Vagina (tissue), 2 donors: ENCODE measurements around the gene ATP6V0B.

Experiments
- CTCF ChIP-seq, 3 experiments: fragments of 450-650 bp in 2 of 3; fragments of 200-600 bp in 1 of 3; sonication (generic) in 1 of 3; IDR thresholded peaks; one replicate each; pipeline ENCODE4 v1.5.1; 2017 to 2019; ENCODE audit warnings: antibody characterized with exemption in 3 of 3, mild to moderate bottlenecking in 2 of 3, moderate library complexity in 2 of 3
- POLR2A ChIP-seq, 2 donors: fragments of 450-650 bp; IDR thresholded peaks; one replicate each; pipeline ENCODE4 v1.6.1; 2017; ENCODE audit warnings: antibody characterized with exemption in 2 of 2, mild to moderate bottlenecking in 2 of 2, moderate library complexity in 2 of 2

GRCh38 chr1:43997295-43997999 is 22.7 kb downstream of the ATP6V0B start:
- TF ChIP-seq CTCF (IDR thresholded peaks at IDR 0.05) (no peak), POLR2A (IDR thresholded peaks at IDR 0.05) (no peak)
